SU-DHL-6 (cell line): ENCODE measurements around the gene CFAP74.

Experiments
- EZH2phosphoT487 ChIP-seq: fragments of 200-600 bp; sonication (generic), shearing (Covaris generic); conservative IDR thresholded peaks from 2 replicates; pipeline ENCODE4 v1.6.1; 2018; ENCODE audit warnings: mild to moderate bottlenecking, antibody characterized with exemption, low read length, moderate library complexity, mixed read lengths
- TF ChIP-seq, protein P1 (sequence below): fragments of 200-600 bp; sonication (generic); IDR thresholded peaks from one replicate; pipeline ENCODE4 v1.5.1; 2017; ENCODE audit warnings: antibody characterized with exemption, mild to moderate bottlenecking, low read length, moderate library complexity; ENCODE audit not compliant: insufficient read depth, poor library complexity, severe bottlenecking

DNA sequence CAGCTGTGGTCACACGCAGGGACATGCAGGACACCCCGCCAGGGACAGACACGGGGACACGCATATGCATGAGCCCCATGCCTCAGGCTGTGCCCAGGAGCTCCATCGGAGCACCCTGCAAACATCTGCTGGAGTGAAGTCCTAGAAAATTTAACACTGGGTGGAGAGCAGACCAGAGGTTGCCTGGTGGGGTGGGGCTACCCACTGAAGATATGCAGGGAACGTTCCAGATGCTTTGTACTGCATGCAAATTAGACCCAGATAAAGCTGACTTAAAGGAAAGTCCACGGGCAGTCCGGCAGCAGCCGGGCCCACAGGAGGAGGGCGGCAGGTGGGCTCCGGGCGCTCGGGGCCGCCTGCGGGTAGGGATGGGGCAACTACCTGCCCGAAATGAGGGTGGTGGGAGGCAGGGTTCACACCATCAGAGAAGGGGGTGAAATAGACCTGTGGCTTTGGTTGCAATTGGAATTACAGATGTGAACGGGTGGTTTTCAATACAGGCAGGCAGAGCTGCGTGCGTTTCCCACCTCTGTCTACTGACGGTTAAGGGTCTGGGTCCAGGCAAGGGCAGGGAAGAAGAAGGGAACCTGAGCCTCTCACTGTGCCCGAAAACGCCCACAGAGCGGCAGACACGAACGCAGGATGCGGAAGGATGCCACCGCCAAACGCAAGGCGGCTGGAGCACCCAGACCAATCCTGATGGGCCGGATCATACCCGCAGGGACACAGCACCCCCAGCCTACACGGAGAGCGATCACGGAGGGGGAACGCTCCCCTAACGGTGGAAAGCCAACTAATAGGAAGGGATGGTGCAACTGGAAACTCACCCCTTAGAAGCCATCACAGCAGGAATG is 21.0 kb downstream of the CFAP74 start:
- TF ChIP-seq, protein P1, sequence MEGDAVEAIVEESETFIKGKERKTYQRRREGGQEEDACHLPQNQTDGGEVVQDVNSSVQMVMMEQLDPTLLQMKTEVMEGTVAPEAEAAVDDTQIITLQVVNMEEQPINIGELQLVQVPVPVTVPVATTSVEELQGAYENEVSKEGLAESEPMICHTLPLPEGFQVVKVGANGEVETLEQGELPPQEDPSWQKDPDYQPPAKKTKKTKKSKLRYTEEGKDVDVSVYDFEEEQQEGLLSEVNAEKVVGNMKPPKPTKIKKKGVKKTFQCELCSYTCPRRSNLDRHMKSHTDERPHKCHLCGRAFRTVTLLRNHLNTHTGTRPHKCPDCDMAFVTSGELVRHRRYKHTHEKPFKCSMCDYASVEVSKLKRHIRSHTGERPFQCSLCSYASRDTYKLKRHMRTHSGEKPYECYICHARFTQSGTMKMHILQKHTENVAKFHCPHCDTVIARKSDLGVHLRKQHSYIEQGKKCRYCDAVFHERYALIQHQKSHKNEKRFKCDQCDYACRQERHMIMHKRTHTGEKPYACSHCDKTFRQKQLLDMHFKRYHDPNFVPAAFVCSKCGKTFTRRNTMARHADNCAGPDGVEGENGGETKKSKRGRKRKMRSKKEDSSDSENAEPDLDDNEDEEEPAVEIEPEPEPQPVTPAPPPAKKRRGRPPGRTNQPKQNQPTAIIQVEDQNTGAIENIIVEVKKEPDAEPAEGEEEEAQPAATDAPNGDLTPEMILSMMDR, result no peak
- no peak for TF ChIP-seq EZH2phosphoT487
